ENCODE measurements around the gene GPC6. TPM values are rescaled to one million over a fixed set of nuclear protein-coding genes. Genes with fewer than 3 reads are reported as not detected.

GPC6 gene
- total and polyA plus RNA-seq, 4 donors: 5.9 to 29.1 (median 18.2) TPM

DNA sequence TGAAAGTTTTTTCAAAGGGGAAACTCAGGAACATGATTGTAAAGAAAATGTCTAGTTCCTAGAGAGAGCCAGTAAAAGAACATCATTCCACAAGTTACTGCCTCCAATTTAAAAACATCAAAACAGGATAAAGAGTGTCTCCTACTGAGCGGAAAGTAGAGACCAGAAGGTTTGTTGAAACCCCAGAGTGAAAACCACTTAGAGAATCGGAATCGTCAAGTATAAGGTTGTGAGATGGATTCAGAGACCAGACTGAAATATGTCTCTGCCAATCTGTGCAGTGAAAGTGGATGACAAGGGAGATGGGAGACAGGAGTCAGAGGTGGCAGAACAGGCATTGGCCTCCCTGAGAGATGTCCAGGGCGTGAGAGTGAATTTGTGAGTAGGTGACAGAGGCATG lies 133.4 kb downstream of the GPC6 start:
- WGBS: 97% methylated on average over 4 of the region's 4 CpGs
- no peak for DNase-seq (ENCODE audit: low spot score)
- TF ChIP-seq NR2F2 (IDR thresholded peaks at IDR 0.05): no peak
- no peak for TF ChIP-seq HNF4A (conservative IDR thresholded peaks at IDR 0.05)
- no peak for TF ChIP-seq ATF3 (IDR thresholded peaks at IDR 0.05)
- TF ChIP-seq GABPA (IDR thresholded peaks at IDR 0.05 in 1 of 2, conservative IDR thresholded peaks at IDR 0.05 in 1 of 2): no peak
- TF ChIP-seq, protein P1, sequence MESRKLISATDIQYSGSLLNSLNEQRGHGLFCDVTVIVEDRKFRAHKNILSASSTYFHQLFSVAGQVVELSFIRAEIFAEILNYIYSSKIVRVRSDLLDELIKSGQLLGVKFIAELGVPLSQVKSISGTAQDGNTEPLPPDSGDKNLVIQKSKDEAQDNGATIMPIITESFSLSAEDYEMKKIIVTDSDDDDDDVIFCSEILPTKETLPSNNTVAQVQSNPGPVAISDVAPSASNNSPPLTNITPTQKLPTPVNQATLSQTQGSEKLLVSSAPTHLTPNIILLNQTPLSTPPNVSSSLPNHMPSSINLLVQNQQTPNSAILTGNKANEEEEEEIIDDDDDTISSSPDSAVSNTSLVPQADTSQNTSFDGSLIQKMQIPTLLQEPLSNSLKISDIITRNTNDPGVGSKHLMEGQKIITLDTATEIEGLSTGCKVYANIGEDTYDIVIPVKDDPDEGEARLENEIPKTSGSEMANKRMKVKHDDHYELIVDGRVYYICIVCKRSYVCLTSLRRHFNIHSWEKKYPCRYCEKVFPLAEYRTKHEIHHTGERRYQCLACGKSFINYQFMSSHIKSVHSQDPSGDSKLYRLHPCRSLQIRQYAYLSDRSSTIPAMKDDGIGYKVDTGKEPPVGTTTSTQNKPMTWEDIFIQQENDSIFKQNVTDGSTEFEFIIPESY (IDR thresholded peaks at IDR 0.05): no peak
- no peak for TF ChIP-seq FOXA1 (IDR thresholded peaks at IDR 0.05)
- TF ChIP-seq RXRA (IDR thresholded peaks at IDR 0.05): no peak
- TF ChIP-seq RAD21 (IDR thresholded peaks at IDR 0.05): no peak
- no peak for TF ChIP-seq EGR1 (IDR thresholded peaks at IDR 0.05; ENCODE audit: low read depth in 2 of 2)
- TF ChIP-seq TAF1 (conservative IDR thresholded peaks at IDR 0.05): no peak
- no peak for TF ChIP-seq YY1 (IDR thresholded peaks at IDR 0.05)
- TF ChIP-seq JUND (IDR thresholded peaks at IDR 0.05): no peak
- TF ChIP-seq MAX (IDR thresholded peaks at IDR 0.05): no peak
- no peak for TF ChIP-seq SP1 (IDR thresholded peaks at IDR 0.05)
- no peak for TF ChIP-seq HNF4G (IDR thresholded peaks at IDR 0.05)
- no peak for TF ChIP-seq REST (IDR thresholded peaks at IDR 0.05)
- TF ChIP-seq FOXA2 (IDR thresholded peaks at IDR 0.05): no peak
- TF ChIP-seq, protein P2, sequence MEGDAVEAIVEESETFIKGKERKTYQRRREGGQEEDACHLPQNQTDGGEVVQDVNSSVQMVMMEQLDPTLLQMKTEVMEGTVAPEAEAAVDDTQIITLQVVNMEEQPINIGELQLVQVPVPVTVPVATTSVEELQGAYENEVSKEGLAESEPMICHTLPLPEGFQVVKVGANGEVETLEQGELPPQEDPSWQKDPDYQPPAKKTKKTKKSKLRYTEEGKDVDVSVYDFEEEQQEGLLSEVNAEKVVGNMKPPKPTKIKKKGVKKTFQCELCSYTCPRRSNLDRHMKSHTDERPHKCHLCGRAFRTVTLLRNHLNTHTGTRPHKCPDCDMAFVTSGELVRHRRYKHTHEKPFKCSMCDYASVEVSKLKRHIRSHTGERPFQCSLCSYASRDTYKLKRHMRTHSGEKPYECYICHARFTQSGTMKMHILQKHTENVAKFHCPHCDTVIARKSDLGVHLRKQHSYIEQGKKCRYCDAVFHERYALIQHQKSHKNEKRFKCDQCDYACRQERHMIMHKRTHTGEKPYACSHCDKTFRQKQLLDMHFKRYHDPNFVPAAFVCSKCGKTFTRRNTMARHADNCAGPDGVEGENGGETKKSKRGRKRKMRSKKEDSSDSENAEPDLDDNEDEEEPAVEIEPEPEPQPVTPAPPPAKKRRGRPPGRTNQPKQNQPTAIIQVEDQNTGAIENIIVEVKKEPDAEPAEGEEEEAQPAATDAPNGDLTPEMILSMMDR (IDR thresholded peaks at IDR 0.05; ENCODE audit: low read depth, low read length, missing input control): no peak
- H3K4me3 ChIP-seq (ENCODE audit: low read depth in 1 of 3, low read length in 3 of 3): no peak overlapping the region
- peaks cover 0 to 14% (median 8%) of the 10 kb centered on the region in 4 donors for H3K4me1 ChIP-seq (ENCODE audit: control insufficient read depth in 4 of 4, insufficient read depth in 4 of 4, low read length in 3 of 4)
- no peaks in the 10 kb centered on the region for H3K9me3 ChIP-seq (ENCODE audit: control insufficient read depth in 4 of 4, low read length in 3 of 4)
- H3K27me3 ChIP-seq (ENCODE audit: control insufficient read depth in 4 of 4, insufficient read depth in 4 of 4, low read length in 3 of 4): no peaks in the 10 kb centered on the region
- no peak overlapping the region for H3K9ac ChIP-seq (ENCODE audit: low read depth in 1 of 2, low read length in 2 of 2)
- H3K36me3 ChIP-seq (ENCODE audit: control insufficient read depth in 4 of 4, insufficient read depth in 3 of 4, low read depth in 1 of 4, low read length in 3 of 4): no peaks in the 10 kb centered on the region
- H3K27ac ChIP-seq (ENCODE audit: low read depth in 1 of 2, low read length in 2 of 2): no peak overlapping the region

Data from liver (tissue), 9 donors.